ENCODE measurements around the gene CCDC137.

CCDC137 gene

GRCh38 chr17:81715872-81716673, 49.5 kb downstream of the CCDC137 start:
- DNase-seq (ENCODE audit: low read depth, low spot score): no peak

- DNase-seq (ENCODE audit: low read depth, low spot score): no peak
These were observed 50.1 kb downstream of the CCDC137 start for GRCh38 chr17:81716674-81716996.

GRCh38 chr17:81717049-81717765, 50.7 kb downstream of the CCDC137 start:
- no peak for DNase-seq (ENCODE audit: low read depth, low spot score)

GRCh38 chr17:81717766-81718089, 51.2 kb downstream of the CCDC137 start:
- no peak for DNase-seq (ENCODE audit: low read depth, low spot score)

- no peak for DNase-seq (ENCODE audit: low read depth, low spot score)
These were observed 53.1 kb downstream of the CCDC137 start for GRCh38 chr17:81719410-81720266.

GRCh38 chr17:81720267-81721071, 53.9 kb downstream of the CCDC137 start:
- no peak for DNase-seq (ENCODE audit: low read depth, low spot score)

- DNase-seq (ENCODE audit: low read depth, low spot score): no peak
These were observed 55.9 kb downstream of the CCDC137 start for GRCh38 chr17:81722184-81723120.
